Heart left ventricle (tissue), 13 donors: ENCODE results near the gene ADGRV1.

Experiments
- POLR2A ChIP-seq, 2 donors: fragments of 450-650 bp; IDR thresholded peaks; one replicate each; pipeline ENCODE4 v1.6.1; 2017; ENCODE audit warnings: antibody characterized with exemption in 2 of 2, mild to moderate bottlenecking in 2 of 2, moderate library complexity in 2 of 2
- TF ChIP-seq, protein P1 (sequence below), 12 donors: fragments of 200-600 bp; sonication (generic) in 4 of 12; IDR thresholded peaks; one replicate each; pipeline versions ENCODE4 v1.5.0 to v1.8.0; 2018 to 2022; ENCODE audit warnings: antibody characterized with exemption in 12 of 12, mild to moderate bottlenecking in 5 of 12
- donor health status: ischemic (EF 13 %, LVEDD 7.1; RV severe dilation, severe dysfunction).
- donor health status: DM: no; HTN: yes; CAD: no.
- donor health status: DM: no; HTN: no; CAD: no.
- donor health status: ischemic (EF 25% LVEDD 6.9; RV normal size, moderate dysfunction).
- donor health status: ischemic (EF 25% LVEDD 5.7; RV mildly dilated, moderate dysfunction).
- donor health status: ischemic (EF 35%, LVEDD 5.7; RV mildly dilated, moderate dysfunction).
- donor health status: nonischemic (EF 11% LVEDD 7.7; RV severe dilation, severe dysfunction).
- donor health status: DM: yes; HTN: yes; CAD: no.
- donor health status: PGD.
- donor health status: ischemic (EF 29% LVEDD 5.4; RV normal size, mild dysfunction).
- donor health status: nonischemic (EF 23%, LVEDD 6.1; RV moderate dilation, normal function).

DNA sequence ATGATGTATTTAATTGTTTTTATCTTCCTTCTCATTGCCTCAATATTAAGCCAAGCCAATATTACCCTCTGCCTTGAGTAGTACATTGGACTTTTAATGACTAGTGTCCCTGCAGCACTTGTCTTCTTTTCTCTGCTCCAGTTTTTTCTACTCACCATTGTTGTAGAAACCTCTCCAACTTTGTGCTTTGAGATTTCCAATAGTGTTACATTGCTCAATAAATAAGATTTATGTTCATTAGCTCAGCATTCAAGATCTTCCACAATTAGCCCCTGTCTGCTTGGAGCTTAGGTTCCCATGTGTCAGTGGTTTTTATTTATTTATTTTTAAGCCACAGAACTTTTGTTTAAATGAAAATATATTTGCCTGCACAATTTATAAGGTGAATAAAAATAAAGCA, 145.3 kb downstream of the ADGRV1 start:
- TF ChIP-seq POLR2A (IDR thresholded peaks at IDR 0.05): no peak
- TF ChIP-seq, protein P1, sequence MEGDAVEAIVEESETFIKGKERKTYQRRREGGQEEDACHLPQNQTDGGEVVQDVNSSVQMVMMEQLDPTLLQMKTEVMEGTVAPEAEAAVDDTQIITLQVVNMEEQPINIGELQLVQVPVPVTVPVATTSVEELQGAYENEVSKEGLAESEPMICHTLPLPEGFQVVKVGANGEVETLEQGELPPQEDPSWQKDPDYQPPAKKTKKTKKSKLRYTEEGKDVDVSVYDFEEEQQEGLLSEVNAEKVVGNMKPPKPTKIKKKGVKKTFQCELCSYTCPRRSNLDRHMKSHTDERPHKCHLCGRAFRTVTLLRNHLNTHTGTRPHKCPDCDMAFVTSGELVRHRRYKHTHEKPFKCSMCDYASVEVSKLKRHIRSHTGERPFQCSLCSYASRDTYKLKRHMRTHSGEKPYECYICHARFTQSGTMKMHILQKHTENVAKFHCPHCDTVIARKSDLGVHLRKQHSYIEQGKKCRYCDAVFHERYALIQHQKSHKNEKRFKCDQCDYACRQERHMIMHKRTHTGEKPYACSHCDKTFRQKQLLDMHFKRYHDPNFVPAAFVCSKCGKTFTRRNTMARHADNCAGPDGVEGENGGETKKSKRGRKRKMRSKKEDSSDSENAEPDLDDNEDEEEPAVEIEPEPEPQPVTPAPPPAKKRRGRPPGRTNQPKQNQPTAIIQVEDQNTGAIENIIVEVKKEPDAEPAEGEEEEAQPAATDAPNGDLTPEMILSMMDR (IDR thresholded peaks at IDR 0.05): no peak
